Neuronal stem cell (in vitro differentiated cells): Measurements from ENCODE around the gene PIK3CG.

Experiments used
- DNase-seq: peaks from one replicate; pipeline ENCODE4 v3.0.0-alpha.2; 2013; ENCODE audit warnings: low spot score
- H2AFZ ChIP-seq: one replicate; pipeline ENCODE4 v1.6.1; 2013; ENCODE audit warnings: mild to moderate bottlenecking, low read length, inconsistent platforms
- H2AK5ac ChIP-seq: 2 replicates; pipeline ENCODE4 v1.6.1; 2013; ENCODE audit warnings: low read depth, mild to moderate bottlenecking, inconsistent platforms, low read length, moderate library complexity, mixed read lengths
- H2BK120ac ChIP-seq: 2 replicates; pipeline ENCODE4 v1.6.1; 2013; ENCODE audit warnings: low read depth, mild to moderate bottlenecking, inconsistent platforms, low read length, moderate library complexity, mixed read lengths
- H2BK12ac ChIP-seq: one replicate; pipeline ENCODE4 v1.6.1; 2013; ENCODE audit warnings: low read length, inconsistent platforms
- H2BK15ac ChIP-seq: 2 replicates; pipeline ENCODE4 v1.6.1; 2013; ENCODE audit warnings: mild to moderate bottlenecking, low read length, inconsistent platforms, mixed read lengths
- H2BK5ac ChIP-seq: one replicate; pipeline ENCODE4 v1.6.1; 2013; ENCODE audit warnings: inconsistent platforms, mild to moderate bottlenecking, low read length, moderate library complexity
- H3K14ac ChIP-seq: one replicate; pipeline ENCODE4 v1.6.1; 2013; ENCODE audit warnings: low read length, inconsistent platforms
- H3K18ac ChIP-seq: 2 replicates; pipeline ENCODE4 v1.6.1; 2013; ENCODE audit warnings: low read length, inconsistent platforms
- H3K23ac ChIP-seq: 2 replicates; pipeline ENCODE4 v1.6.1; 2013; ENCODE audit warnings: low read depth, mild to moderate bottlenecking, mixed read lengths, low read length, inconsistent platforms; ENCODE audit not compliant: poor library complexity
- H3K27ac ChIP-seq: replicated peaks from 3 replicates; pipeline ENCODE4 v1.5.1; 2013; ENCODE audit warnings: low read length, inconsistent platforms
- H3K27me3 ChIP-seq, 3 experiments: 2 replicates each; pipeline ENCODE4 v1.6.1; 2013; ENCODE audit warnings: low read length in 3 of 3, mild to moderate bottlenecking in 2 of 3, inconsistent platforms in 1 of 3, low read depth in 1 of 3, mixed read lengths in 1 of 3, moderate library complexity in 1 of 3; ENCODE audit not compliant: control insufficient read depth in 3 of 3, insufficient read depth in 3 of 3
- H3K36me3 ChIP-seq, 2 donors: replicated peaks in 1 of 2; 2 replicates each; pipeline ENCODE4 v1.6.1; 2013; ENCODE audit warnings: low read length in 2 of 2; ENCODE audit not compliant: control insufficient read depth in 2 of 2, insufficient read depth in 2 of 2
- H3K4ac ChIP-seq: 2 replicates; pipeline ENCODE4 v1.6.1; 2013; ENCODE audit warnings: inconsistent platforms, mild to moderate bottlenecking, low read length, moderate library complexity
- H3K4me1 ChIP-seq, 2 donors: 1 replicate in 1 of 2; 2 replicates in 1 of 2; pipeline ENCODE4 v1.6.1; 2013; ENCODE audit warnings: low read length in 2 of 2, low read depth in 1 of 2; ENCODE audit not compliant: control insufficient read depth in 2 of 2, insufficient read depth in 1 of 2
- H3K4me2 ChIP-seq: one replicate; pipeline ENCODE4 v1.6.1; 2013; ENCODE audit warnings: mild to moderate bottlenecking, low read length, inconsistent platforms; ENCODE audit not compliant: insufficient read depth, poor library complexity, severe bottlenecking
- H3K4me3 ChIP-seq, 2 donors: 2 replicates each; pipeline ENCODE4 v1.5.1; 2013; ENCODE audit warnings: low read length in 2 of 2, mild to moderate bottlenecking in 2 of 2, inconsistent platforms in 1 of 2, moderate library complexity in 1 of 2
- H3K79me1 ChIP-seq: one replicate; pipeline ENCODE4 v1.6.1; 2013; ENCODE audit warnings: low read depth, mild to moderate bottlenecking, inconsistent platforms, low read length, moderate library complexity
- H3K9ac ChIP-seq: one replicate; pipeline ENCODE4 v1.6.1; 2013; ENCODE audit warnings: mild to moderate bottlenecking, low read depth, low read length, inconsistent platforms; ENCODE audit not compliant: poor library complexity
- H3K9me3 ChIP-seq, 2 donors: replicated peaks in 1 of 2; 2 replicates each; pipeline versions ENCODE3 to v1.6.1; 2013; ENCODE audit warnings: low read length in 2 of 2, mild to moderate bottlenecking in 2 of 2, inconsistent platforms in 1 of 2, low read depth in 1 of 2, mixed read lengths in 1 of 2, moderate library complexity in 1 of 2; ENCODE audit not compliant: control insufficient read depth in 2 of 2, insufficient read depth in 1 of 2
- H4K8ac ChIP-seq: one replicate; pipeline ENCODE4 v1.6.1; 2013; ENCODE audit warnings: low read depth, mild to moderate bottlenecking, inconsistent platforms, low read length, moderate library complexity
- H4K91ac ChIP-seq: one replicate; pipeline ENCODE4 v1.6.1; 2013; ENCODE audit warnings: low read length, low read depth, mild to moderate bottlenecking, inconsistent platforms; ENCODE audit not compliant: poor library complexity
- WGBS, 2 donors: extraction: QIAGEN DNeasy Blood & Tissue Kit; methylation state at CpG; one replicate each; pipeline ENCODE4 v1.1.7; 2013; ENCODE audit warnings: missing lambda C conversion rate in 2 of 2, mixed read lengths in 1 of 2; ENCODE audit not compliant: insufficient read length in 2 of 2, insufficient replicate concordance in 1 of 2; ENCODE audit errors: extremely low coverage in 2 of 2; 5-methylcytosine and 5-hydroxymethylcytosine counted together

The PIK3CG gene

GRCh38 chr7:106868364-106868763 lies 3.3 kb downstream of the PIK3CG start:
- H4K91ac ChIP-seq: no peak overlapping the region
- H3K4ac ChIP-seq: no peak overlapping the region
- DNase-seq: no peak
- H3K23ac ChIP-seq: no peak overlapping the region
- WGBS, 2 donors: no CpG with 5 or more reads among the region's 20 CpGs
- H3K9ac ChIP-seq: no peak overlapping the region
- H3K36me3 ChIP-seq: no peaks in the 10 kb centered on the region
- H3K4me2 ChIP-seq: no peak overlapping the region
- H2AFZ ChIP-seq: no peak overlapping the region
- no peak overlapping the region for H3K18ac ChIP-seq
- H2BK120ac ChIP-seq: no peak overlapping the region
- H3K79me1 ChIP-seq: no peaks in the 10 kb centered on the region
- H3K4me3 ChIP-seq: no peak overlapping the region
- no peak overlapping the region for H3K14ac ChIP-seq
- peak overlapping the region; percentile 40 for H2AK5ac ChIP-seq
- H3K4me1 ChIP-seq: no peaks in the 10 kb centered on the region
- H3K9me3 ChIP-seq: no peaks in the 10 kb centered on the region
- no peak overlapping the region for H2BK12ac ChIP-seq
- no peak overlapping the region for H2BK5ac ChIP-seq
- no peaks in the 10 kb centered on the region for H3K27me3 ChIP-seq
- no peak overlapping the region for H4K8ac ChIP-seq
- no peak overlapping the region for H2BK15ac ChIP-seq
- no peak overlapping the region for H3K27ac ChIP-seq

GRCh38 chr7:106869954-106870353 lies 4.9 kb downstream of the PIK3CG start:
- no peak overlapping the region for H3K14ac ChIP-seq
- no peaks in the 10 kb centered on the region for H3K79me1 ChIP-seq
- H2AK5ac ChIP-seq: no peak overlapping the region
- H4K8ac ChIP-seq: no peak overlapping the region
- H3K36me3 ChIP-seq: no peaks in the 10 kb centered on the region
- H3K4ac ChIP-seq: no peak overlapping the region
- no peak overlapping the region for H2BK5ac ChIP-seq
- DNase-seq: no peak
- no peaks in the 10 kb centered on the region for H3K4me1 ChIP-seq
- H3K9ac ChIP-seq: no peak overlapping the region
- no peak overlapping the region for H4K91ac ChIP-seq
- H2BK15ac ChIP-seq: no peak overlapping the region
- H3K4me3 ChIP-seq: no peak overlapping the region
- no CpG with 5 or more reads among the region's 1 CpG for WGBS, 2 donors
- no peak overlapping the region for H3K23ac ChIP-seq
- H3K4me2 ChIP-seq: no peak overlapping the region
- no peak overlapping the region for H2BK12ac ChIP-seq
- H2AFZ ChIP-seq: no peak overlapping the region
- no peaks in the 10 kb centered on the region for H3K27me3 ChIP-seq
- H2BK120ac ChIP-seq: no peak overlapping the region
- no peak overlapping the region for H3K27ac ChIP-seq
- no peak overlapping the region for H3K18ac ChIP-seq
- H3K9me3 ChIP-seq: no peaks in the 10 kb centered on the region

- WGBS, 2 donors: no CpG with 5 or more reads among the region's 3 CpGs
- no peak overlapping the region for H2BK5ac ChIP-seq
- no peak overlapping the region for H2AFZ ChIP-seq
- no peak overlapping the region for H3K4ac ChIP-seq
- no peak overlapping the region for H3K27ac ChIP-seq
- no peak overlapping the region for H2BK120ac ChIP-seq
- no peak overlapping the region for H3K4me2 ChIP-seq
- no peak overlapping the region for H4K8ac ChIP-seq
- H3K4me1 ChIP-seq: no peaks in the 10 kb centered on the region
- no peak overlapping the region for H3K14ac ChIP-seq
- no peaks in the 10 kb centered on the region for H3K36me3 ChIP-seq
- H2BK15ac ChIP-seq: no peak overlapping the region
- no peak overlapping the region for H2BK12ac ChIP-seq
- DNase-seq: no peak
- no peak overlapping the region for H3K9ac ChIP-seq
- no peak overlapping the region for H4K91ac ChIP-seq
- no peaks in the 10 kb centered on the region for H3K9me3 ChIP-seq
- H3K4me3 ChIP-seq: no peak overlapping the region
- H3K79me1 ChIP-seq: no peaks in the 10 kb centered on the region
- H2AK5ac ChIP-seq: no peak overlapping the region
- H3K27me3 ChIP-seq: no peaks in the 10 kb centered on the region
- no peak overlapping the region for H3K23ac ChIP-seq
- H3K18ac ChIP-seq: no peak overlapping the region
These were observed 5.4 kb downstream of the PIK3CG start for GRCh38 chr7:106870528-106870927.

GRCh38 chr7:106870983-106871410 lies 5.9 kb downstream of the PIK3CG start:
- no peak overlapping the region for H2BK12ac ChIP-seq
- no peak for DNase-seq
- no peak overlapping the region for H3K18ac ChIP-seq
- H3K9ac ChIP-seq: no peak overlapping the region
- WGBS, 2 donors: no CpG with 5 or more reads among the region's 1 CpG
- no peak overlapping the region for H4K8ac ChIP-seq
- no peaks in the 10 kb centered on the region for H3K36me3 ChIP-seq
- no peaks in the 10 kb centered on the region for H3K9me3 ChIP-seq
- H2BK120ac ChIP-seq: no peak overlapping the region
- H3K79me1 ChIP-seq: no peaks in the 10 kb centered on the region
- H2BK5ac ChIP-seq: no peak overlapping the region
- no peak overlapping the region for H2BK15ac ChIP-seq
- H2AK5ac ChIP-seq: no peak overlapping the region
- H3K4ac ChIP-seq: no peak overlapping the region
- H4K91ac ChIP-seq: no peak overlapping the region
- no peak overlapping the region for H3K4me3 ChIP-seq
- no peak overlapping the region for H2AFZ ChIP-seq
- H3K27me3 ChIP-seq: no peaks in the 10 kb centered on the region
- H3K4me1 ChIP-seq: no peaks in the 10 kb centered on the region
- no peak overlapping the region for H3K14ac ChIP-seq
- no peak overlapping the region for H3K4me2 ChIP-seq
- H3K23ac ChIP-seq: no peak overlapping the region
- no peak overlapping the region for H3K27ac ChIP-seq
